Loucy (cell line): ENCODE results near the gene TMEM191C.
"Not testable (repeated sequence)": the region's sequence is repeated elsewhere in the genome, so short reads cannot be mapped to it uniquely, and the experiment has no call there.

Experiments used
- CTCF ChIP-seq: fragments of 200-600 bp; sonication (generic); conservative IDR thresholded peaks from 2 replicates; pipeline ENCODE4 v1.5.1; 2014; ENCODE audit warnings: mild to moderate bottlenecking, antibody characterized with exemption, low read length
- EZH2phosphoT487 ChIP-seq: fragments of 200-600 bp; IDR thresholded peaks from 2 replicates; pipeline ENCODE4 v1.6.1; 2018; ENCODE audit warnings: antibody characterized with exemption, mild to moderate bottlenecking, moderate library complexity, borderline replicate concordance

- TF ChIP-seq CTCF, EZH2phosphoT487: not testable (repeated sequence)
Measured at GRCh38 chr22:21420180-21420763, 46.9 kb upstream of the TMEM191C start.
